Stromal cell of bone marrow (primary cell): Measurements from ENCODE around the gene PLCG1.

Experiments used
- DNase-seq: peaks from one replicate; pipeline ENCODE4 v3.0.0-alpha.2; 2012; ENCODE audit warnings: low read depth

Gene PLCG1

DNA sequence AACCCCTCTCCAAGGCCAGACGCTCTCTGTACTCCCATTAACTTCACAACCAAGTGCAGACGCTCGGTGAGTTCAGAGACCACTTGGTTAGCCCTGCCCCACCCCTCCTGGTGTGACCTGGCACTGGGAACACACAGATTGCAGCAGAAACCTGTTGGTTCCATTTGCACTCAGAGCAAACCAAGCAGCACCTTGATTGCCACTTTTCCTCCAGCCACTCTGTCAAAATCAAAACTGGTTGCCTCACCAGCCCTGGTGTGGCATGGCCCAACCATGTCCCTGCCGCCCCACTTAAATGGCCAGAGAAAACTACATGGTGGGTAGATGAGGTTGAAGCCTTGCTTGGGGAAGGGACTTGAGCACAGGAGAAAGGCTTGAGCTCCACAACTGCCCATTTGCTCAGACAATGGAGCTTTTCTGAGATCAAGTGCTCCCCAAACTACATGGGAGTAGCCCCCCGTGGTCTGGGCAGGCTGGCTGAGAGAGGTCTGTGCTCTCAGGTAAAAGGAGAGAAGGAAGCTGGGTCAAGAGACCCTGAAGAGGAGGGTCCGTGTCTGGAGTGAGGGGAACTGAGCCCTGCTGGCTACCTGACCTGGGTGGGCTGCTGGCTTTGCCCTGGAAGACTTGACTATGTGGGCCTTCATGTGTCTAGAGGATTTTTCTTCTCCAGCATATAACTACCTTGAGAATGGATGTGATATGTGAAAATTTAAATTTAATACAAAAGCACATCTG, 43.4 kb downstream of the PLCG1 start:
- DNase-seq, result no peak

DNA sequence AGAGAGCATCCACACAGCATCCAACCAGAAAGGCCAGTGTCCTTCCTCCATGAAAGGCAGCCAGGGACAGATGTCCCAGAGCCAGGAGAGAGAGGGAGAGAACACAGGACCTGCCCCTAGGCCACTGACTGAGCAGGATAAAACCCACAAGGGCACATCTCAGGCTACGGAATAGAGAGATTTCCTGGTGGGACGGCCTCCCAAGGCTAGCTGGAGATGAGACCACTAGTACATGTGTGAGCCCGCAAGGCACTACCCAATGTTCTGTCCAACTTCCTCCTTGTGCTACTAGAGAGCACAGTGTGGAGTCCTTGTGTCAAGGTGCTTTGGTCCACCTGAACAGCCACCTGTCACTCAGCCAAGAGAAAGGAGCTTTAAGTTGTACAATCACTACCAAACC, 44.2 kb downstream of the PLCG1 start:
- DNase-seq, result no peak

DNA sequence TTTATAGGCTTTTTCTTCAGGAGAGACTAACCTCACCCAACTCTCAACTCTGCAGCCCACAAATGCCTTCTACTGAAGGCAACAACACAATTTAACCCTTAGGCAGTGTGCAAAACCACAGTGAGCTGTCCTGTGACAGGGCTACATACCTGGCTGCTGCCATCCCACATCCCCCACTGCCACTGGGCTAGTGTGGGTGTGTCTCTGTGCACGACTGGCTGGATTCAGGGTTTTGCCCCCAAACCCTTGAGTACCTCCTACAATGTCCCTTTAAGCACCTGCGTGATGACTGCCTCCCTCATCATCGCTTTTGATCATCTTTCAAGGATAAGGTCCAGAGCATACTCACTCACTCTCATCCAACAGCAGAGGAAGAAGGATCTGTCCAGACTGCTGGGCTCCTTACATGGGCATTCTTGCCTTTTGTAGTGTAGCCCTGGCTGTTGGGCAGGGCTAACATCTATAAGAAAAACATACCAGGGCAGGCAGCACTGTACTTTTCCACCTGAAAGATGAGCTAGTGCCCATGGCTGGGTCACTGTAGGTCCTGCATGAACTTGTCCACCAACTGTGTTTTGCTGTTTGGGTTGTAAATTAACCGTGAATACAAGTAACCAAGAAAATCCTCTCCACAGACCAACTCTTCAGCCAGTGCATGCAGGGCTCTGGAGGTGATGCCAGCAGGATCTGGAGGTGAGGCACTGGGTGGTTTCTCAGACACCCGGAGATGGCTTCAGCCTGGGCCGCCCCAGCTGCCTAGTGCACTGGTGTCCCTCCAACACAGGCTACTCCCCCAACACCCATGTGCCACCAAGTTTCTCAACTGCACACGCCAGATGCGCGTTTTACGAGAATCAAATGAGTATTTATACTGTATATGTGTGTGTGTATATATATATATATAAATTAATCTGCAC, 45.2 kb downstream of the PLCG1 start:
- no peak for DNase-seq

DNA sequence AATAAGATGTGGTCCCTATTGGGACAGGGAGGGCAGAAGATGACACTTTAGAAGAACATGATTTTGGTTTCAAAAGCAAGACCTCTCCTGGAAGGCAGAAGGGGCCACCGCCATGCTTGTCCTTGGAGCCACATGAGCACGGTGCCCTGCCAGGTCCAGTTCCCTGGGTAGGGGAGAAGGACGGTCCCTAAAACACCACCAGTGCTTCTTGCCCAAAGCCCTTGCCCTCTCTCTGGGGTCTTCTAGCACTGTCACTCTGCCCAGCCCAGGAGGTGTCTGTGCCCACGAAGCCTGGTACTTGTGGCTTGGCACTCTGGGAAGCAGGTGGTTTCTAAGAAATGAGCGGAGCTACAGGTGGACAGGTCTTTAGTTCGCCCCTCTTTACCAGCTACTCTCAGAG, 46.0 kb downstream of the PLCG1 start:
- no peak for DNase-seq

DNA sequence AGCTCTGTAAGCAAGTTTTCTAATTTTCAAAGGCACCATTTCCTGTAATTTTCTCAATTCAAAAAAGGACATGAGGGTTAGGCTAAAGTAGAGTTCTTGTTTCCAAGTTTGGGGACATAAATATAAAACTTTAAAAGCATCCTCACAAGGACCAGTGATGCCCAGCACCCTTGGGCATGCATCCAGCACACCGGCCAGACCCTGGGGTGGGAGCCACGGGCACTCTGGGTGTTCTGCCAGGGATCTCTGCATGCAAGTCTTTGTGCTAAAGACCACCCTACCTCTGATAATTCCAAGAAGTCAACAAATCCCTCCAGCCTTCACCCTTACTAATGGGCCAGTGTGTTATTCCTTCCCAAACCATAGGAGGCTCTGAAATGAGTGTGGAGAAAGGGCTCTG, 46.5 kb downstream of the PLCG1 start:
- no peak for DNase-seq

DNA sequence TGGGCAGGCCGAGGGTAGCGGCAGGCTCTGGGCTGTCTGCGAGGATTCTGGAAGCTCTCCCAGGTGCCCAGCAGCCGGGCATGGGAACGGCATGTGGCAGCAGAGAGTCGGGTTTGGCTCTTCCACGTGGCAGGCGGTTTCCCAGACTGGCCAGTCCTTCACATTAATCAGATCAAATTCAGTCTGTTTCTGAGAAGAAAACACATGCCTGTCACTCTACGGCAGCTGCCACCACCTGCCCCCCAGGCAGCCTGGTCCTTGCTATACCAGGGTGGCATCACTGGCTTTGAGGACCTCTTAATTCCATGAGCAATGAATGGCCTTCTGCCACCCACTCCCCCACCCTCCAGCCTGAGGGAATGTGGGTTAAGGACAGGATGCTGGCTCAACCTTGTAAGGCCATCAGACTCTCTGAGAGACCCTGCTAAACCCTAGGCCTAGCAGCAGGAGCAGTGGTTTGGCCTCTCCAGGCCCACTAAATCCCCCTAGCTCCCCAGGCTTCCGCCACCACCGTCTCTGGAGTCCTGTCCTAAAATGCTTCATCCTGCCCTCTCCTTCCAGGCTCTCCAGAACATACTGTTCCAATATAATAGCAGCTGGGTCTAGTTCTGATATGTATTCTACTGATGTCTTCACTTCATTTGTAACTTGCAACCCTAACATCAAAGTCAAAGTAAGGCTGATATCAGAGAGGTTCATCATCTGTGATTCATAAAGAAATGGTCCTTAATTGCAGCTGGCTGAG, 47.8 kb downstream of the PLCG1 start:
- DNase-seq, result no peak

DNA sequence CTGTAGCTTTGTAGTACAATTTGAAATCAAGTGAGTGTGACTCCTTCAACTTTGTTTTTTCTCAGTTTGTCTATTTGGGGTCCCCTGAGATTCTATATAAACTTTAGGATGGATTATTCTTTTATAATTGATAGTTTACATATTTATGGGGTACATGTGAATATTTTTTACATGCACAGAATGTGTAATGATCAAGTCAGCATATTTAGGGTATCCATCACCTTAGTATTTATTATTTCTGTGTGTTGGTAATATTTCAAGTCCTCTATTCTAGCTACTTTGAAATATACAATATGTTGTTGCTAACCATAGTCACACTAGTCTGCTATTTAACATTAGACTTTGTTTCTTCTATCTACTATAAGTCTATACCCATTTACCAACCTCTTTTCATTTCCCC, 50.3 kb downstream of the PLCG1 start:
- no peak for DNase-seq

DNA sequence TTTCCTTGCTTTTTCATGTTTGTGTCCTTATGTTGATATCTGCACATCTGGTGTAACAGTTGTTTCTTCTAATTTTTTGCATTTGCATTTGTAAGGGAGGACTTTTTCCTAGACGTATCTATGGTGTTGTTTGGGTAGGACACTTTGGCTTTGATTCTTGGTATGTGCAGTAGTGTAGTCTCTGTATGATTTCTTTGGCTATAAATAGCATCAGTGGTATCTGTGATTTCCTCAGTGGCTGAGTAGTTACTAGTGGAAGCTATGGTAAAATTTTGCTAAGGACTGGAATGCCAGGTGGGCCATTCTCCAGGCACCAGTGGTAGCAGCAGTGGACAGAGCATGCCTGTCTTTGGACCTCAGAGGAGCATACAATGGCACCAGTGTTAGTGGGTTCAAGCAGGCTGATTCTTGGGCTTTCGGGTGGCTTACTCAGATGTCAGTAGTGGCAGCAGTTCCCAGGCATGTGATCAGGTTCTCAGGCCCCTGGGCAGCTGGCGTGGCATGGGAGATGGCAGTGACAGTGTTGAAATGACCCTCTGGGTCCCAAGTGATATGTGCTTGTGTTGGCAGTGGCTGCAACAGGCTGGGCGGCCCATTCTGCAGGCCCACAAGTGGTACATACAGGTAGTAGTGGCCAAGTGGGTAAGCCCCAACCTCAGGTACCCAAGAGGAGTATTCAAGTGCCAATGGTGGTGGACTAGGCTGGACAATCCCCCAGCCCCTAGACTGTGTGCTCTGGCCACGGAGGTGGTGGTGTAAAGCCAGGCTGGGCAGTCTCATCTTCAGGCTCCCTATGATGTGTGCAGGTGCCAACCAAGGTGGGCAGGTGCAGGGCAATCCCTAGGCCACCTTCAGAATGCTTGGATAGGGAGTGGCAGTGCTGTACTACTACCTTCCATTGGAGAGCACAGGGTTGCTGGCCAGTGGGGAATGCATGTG, 54.5 kb downstream of the PLCG1 start:
- DNase-seq, result no peak

DNA sequence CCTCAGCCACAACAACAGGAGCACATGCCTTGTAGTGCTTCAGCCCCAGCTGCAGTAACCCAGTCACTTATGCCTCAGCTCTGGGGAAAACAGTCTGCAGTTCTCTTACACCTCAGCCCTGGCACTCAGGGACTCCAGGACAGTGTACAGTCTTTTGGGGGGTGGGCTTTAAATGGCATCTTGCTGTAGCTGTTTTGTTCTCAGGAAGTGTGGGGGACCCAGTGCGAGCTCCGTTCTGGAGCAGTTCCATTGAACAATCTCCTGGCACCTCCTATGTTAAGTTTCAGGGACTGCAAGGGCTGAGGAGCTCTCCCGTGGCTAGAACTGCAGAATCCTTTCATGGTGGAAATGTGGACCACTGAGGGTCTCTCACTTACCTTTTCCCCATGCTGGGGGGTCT, 55.2 kb downstream of the PLCG1 start:
- no peak for DNase-seq

DNA sequence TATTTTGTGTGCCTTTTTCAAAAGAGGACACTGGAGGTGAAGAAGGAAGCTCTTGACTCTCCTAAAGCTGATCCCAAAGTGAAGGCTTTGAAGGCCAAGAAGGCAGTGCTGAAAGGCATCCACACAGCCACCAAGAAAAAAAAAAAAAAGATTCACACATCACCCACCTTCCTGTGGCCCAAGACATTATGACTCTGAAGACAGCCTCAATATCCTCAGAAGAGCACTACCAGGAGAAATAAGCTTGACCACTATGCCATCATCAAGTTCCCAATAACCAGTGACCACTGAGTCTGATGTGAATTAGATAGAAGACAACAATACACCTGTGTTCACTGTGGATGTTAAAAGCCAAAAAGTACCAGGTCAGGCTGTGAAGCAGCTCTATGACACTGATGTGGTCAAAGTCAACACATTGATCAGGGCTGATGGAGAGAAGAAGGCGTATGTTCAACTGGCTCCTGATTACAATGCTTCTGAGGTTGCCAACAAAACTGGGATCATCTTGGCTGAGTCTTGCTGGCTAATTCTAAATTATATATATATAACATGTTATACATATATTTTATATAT, 59.4 kb downstream of the PLCG1 start:
- DNase-seq, result no peak

DNA sequence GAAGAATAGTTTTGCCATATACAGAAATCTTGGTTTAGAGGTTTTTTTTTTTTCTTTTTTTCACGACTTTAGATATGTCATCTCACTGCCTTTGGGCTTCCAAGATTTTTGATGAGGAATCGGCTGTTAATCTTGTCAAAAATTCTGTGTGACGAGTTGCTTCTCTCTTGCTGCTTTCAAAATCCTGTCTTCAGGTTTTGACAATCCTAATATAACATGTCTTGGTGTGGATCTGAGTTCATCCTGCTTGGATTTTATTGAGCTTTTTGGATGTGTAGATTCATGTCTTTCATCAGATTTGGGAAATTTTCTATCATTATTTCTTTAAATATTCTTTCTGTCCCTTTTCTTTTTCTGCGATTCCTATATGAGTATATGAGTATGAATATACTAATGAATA, 61.1 kb downstream of the PLCG1 start:
- DNase-seq, result no peak

DNA sequence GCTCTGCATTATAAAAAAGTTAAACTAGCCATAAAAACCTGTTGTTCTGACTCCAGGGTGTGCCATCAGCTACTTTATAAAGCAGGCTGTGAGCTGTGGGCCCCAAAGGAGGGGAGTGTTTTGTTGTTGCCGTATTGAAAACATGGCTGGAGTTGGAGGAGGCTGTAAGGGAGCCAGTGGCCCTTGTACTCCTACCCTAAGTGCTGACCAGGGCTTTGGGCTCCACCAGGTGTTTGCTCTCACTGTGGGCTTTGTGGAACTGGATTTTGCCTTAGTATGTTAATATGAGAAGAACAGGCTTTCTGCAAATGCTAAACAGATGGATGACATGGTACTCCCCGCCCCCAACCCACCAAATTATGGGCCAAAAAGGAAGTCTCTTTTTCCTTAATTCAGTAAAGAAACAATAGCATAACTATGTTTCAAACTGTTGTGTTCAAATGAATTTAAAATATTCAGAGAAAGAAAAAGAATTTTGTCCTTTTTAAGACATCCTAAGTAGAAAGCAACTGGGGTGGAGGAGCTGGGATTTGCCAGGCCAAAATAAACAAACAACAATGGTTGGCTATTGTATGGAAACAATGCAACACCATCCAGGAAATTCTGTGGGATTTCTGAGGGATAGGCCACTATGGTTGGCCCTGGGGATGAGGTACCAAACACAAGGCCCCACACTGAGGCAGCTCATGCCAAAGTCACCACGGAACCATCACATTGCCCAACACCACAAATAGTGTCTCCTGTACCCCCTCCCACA, 63.3 kb downstream of the PLCG1 start:
- no peak for DNase-seq

DNA sequence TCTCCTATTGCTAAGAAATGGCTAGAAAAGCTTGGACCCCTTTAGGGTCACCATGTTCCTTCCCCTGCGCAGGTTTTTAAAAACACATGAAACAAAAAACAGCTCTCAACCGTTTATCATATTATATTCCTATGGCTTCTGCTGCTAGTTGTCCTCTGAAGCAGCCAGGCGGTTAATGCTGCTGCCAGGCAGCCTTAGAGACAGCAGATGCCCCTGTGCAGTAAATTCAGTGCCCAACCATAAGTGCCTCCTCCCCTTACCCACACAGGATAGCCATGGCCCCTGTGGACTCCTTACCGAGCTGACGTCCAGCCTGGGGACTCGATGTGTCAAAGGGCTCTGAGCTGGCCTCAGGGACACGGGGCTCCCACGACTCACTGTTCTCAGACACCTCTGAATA, 64.4 kb downstream of the PLCG1 start:
- DNase-seq, result no peak

DNA sequence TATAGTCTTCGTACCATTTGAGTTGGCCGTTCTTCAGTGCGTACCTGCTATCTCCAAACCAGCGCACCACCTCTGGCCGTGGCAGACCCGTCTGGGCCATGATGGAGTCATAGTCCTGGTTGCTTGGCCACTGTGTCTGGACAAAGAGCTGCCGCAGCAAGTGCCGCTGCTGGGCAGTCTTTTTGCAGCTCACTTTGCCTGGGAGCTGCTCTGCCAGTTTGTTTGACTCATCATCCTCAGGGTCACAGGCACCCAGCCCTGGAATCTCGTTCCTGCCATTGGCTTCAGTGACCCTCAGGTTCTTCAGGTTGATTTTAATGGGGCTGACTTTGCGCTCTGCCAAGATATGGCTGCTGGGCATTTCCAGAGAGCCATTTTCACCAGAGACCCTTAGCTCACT, 65.1 kb downstream of the PLCG1 start:
- DNase-seq, result no peak

DNA sequence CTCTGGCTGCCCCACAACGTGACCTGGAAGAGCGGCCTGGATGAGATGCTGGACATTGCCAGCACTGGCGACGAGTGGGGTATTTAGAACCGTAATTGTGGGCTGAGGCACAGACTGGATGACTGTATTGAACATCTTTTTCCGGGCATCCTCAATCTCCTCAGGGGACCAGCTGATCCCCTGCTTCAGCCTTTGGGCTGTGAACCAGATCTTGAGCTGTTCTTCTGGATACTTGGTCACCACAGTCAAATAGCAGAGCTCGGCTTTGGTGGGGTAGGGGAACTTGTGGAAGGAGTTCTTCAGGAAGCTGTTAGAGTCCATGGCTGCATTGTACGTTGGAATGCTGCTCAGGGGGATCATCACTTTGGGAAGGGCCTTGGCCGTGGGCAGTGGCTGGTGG, 66.3 kb downstream of the PLCG1 start:
- DNase-seq, result no peak

DNA sequence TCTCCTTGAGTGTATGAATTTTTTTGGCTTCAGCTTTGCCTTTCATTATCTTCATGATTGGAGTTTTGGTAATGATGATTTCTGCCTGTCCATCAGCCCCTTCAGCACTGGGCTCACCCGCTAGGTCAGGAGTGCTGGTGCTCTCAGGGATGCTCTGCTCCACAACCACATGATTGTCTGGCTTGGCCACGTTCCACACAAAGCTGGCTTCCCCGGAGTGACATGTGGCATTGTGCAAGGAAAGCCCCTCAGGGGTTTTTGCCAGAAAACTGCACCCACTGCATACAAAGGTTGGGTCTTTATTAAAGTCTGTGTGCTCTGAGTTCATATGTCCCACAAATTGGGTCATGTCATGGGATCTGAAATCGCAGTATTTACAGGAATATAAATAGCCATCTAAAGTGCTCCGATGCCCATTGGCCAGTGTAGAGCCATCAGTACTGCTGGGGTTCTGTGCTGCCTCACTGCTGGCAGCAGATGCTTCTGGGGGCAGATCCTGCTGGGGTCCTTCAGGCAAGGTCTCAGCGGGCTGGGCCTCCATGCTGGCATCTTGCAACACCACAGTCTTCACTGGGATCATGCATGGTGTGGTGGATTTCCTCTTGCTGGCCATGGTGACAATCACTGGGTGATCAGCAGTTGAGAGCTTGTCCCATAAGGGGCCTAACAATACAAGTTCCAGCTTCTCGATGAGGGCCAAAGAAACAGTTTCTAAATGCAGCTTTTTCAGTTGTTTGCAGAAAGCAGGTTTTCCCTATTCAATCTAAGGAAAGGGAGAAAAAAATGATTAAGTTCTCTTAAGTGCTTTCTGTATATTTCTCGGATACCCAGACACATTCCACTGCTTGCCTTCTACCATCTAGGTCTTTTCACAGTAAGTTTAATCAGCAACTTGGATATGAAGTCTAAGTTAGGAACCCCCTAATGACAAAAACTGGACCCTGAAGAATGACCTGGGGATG, 67.2 kb downstream of the PLCG1 start:
- DNase-seq, result no peak

DNA sequence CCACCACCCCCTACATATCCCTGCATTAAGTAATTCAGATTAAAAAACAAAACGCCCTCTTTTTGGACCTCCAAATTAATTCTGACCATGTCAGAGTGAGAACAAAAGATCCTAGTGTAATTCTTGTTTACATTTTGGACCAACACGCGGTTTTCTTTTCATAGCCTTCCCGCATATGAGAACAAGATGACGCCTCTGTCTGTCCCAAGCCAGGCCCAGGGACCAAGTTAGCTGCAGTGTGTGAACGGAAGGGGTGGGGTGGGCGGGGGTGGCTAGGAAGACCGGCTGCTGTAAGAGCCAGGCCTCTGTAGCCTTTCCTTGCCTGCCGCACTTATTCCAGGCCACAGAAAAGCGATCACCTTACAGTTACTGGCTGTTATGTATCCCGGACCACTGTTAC, 68.0 kb downstream of the PLCG1 start:
- no peak for DNase-seq

DNA sequence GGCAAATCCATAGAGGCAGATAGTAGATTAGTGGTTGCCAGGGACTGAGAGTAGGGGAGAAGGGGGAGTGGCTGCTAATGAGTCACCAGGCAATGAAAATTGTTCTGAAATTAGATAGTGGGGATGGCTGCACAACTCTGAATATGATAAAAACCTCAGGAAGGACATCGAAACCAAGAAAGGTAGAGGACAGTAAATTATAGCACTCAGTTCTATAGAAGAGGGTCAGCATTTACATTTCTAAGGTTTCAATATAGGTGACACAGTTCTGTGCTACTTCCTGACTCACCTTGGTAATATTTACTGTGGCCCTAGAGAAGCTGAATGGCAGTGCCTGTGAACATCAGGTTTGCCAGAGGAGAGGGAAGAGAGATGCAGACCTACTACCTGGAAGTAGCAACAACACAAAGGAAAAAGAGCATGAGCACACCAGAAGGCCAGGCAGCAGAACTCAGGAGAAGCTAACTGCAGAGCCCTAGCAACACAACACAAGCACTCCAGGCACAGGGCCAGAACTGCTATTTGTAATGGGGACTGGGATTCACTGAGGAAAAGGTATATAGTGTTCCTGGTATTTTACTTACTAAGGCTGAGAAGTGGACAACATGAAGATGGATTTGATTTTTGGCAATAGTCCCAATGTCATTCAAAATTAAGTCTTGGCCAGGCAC, 75.9 kb downstream of the PLCG1 start:
- DNase-seq, result no peak

DNA sequence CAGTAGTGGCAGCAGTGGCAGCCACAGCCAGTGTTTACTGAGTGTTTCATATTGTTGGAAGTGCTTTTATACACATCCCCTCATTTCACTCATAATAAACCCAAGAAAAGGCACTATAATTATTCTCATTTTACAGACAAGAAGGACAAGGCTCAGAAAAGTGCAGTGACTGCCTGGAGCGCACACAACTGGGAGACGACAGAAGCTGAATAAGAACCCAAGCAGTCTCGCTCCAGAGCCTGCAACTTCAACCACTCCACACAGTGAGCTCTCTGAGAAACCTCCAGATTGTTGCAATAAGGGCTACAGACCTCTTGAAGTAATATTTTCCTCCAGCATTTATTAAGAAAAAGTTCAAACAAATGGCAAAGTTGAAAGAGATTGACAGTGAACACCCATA, 76.9 kb downstream of the PLCG1 start:
- no peak for DNase-seq
